PFSK-1 (cell line): Measurements from ENCODE around the gene CACNG6.

Source experiments
- POLR2AphosphoS5 ChIP-seq: IDR thresholded peaks from 2 replicates; pipeline ENCODE4 v1.6.1; 2012; ENCODE audit warnings: low read depth, mild to moderate bottlenecking, control low read depth, low read length, moderate library complexity
- SIN3A ChIP-seq: IDR thresholded peaks from 2 replicates; pipeline ENCODE4 v1.6.1; 2012; ENCODE audit warnings: mild to moderate bottlenecking, low read length, moderate library complexity, borderline replicate concordance; ENCODE audit not compliant: insufficient read depth
- TF ChIP-seq, protein P1 (sequence below), 2 experiments: IDR thresholded peaks; 2 replicates each; pipeline versions ENCODE4 v1.6.1 to v1.8.0; 2011 to 2012; ENCODE audit warnings: low read depth in 2 of 2, low read length in 2 of 2, control low read depth in 1 of 2, inconsistent platforms in 1 of 2, mild to moderate bottlenecking in 1 of 2, moderate library complexity in 1 of 2; ENCODE audit not compliant: insufficient read depth in 1 of 2

DNA sequence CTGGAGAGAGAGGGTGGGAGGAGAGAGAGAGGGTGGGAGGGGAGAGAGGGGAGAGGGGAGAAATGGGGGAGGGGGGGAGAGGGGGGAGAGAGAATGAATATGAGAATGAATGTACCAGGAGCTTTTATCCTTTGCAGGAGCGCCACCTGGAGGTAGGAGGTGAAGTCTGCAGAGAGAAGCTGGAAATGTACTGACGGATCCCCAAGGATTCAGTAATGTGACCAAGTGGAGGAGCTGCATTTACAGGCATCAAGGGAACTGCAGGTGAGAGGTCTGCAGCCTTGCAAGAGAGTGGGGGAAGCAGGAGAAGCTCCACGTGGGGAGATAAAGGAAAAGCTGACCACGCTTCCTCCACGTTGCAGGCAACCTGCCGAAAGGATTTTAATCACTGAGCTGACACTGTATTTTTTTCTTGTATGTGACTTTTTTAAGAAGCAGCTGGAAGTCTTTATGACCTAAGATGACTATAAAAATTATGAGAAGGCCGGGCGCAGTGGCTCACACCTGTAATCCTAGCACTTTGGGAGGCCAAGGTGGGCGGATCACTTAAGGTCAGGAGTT, 38.6 kb downstream of the CACNG6 start:
- TF ChIP-seq POLR2AphosphoS5: no peak
- TF ChIP-seq, protein P1, sequence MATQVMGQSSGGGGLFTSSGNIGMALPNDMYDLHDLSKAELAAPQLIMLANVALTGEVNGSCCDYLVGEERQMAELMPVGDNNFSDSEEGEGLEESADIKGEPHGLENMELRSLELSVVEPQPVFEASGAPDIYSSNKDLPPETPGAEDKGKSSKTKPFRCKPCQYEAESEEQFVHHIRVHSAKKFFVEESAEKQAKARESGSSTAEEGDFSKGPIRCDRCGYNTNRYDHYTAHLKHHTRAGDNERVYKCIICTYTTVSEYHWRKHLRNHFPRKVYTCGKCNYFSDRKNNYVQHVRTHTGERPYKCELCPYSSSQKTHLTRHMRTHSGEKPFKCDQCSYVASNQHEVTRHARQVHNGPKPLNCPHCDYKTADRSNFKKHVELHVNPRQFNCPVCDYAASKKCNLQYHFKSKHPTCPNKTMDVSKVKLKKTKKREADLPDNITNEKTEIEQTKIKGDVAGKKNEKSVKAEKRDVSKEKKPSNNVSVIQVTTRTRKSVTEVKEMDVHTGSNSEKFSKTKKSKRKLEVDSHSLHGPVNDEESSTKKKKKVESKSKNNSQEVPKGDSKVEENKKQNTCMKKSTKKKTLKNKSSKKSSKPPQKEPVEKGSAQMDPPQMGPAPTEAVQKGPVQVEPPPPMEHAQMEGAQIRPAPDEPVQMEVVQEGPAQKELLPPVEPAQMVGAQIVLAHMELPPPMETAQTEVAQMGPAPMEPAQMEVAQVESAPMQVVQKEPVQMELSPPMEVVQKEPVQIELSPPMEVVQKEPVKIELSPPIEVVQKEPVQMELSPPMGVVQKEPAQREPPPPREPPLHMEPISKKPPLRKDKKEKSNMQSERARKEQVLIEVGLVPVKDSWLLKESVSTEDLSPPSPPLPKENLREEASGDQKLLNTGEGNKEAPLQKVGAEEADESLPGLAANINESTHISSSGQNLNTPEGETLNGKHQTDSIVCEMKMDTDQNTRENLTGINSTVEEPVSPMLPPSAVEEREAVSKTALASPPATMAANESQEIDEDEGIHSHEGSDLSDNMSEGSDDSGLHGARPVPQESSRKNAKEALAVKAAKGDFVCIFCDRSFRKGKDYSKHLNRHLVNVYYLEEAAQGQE (IDR thresholded peaks at IDR 0.05; ENCODE audit: insufficient read depth in 1 of 2, low read depth in 2 of 2, low read length in 2 of 2): no peak
- no peak for TF ChIP-seq SIN3A
